WI38 (cell line): ENCODE results near the gene TTC6.

Source experiments
- H3K4me3 ChIP-seq: 2 replicates; pipeline ENCODE4 v1.5.1; 2011; ENCODE audit warnings: low read depth, mild to moderate bottlenecking, control low read depth, low read length
- CTCF ChIP-seq: IDR thresholded peaks from 2 replicates; pipeline ENCODE4 v1.5.1; 2012; ENCODE audit warnings: low read depth, mild to moderate bottlenecking, control low read depth, low read length

Gene TTC6

GRCh38 chr14:37610945-37611523 lies 15.6 kb downstream of the TTC6 start:
- no peak overlapping the region for H3K4me3 ChIP-seq

GRCh38 chr14:37615582-37616289 lies 20.3 kb downstream of the TTC6 start:
- no peak overlapping the region for H3K4me3 ChIP-seq
- no peak for TF ChIP-seq CTCF

More at GRCh38 chr14:37610945-37611523, 15.6 kb downstream of the TTC6 start:
- TF ChIP-seq CTCF, result no peak

GRCh38 chr14:37616853-37617252 lies 21.4 kb downstream of the TTC6 start:
- H3K4me3 ChIP-seq, result no peak overlapping the region
- no peak for TF ChIP-seq CTCF

- H3K4me3 ChIP-seq, result no peak overlapping the region
- no peak for TF ChIP-seq CTCF
These were observed 22.5 kb downstream of the TTC6 start for GRCh38 chr14:37617864-37618365.

GRCh38 chr14:37618498-37619028 lies 23.1 kb downstream of the TTC6 start:
- TF ChIP-seq CTCF, result no peak
- H3K4me3 ChIP-seq, result no peak overlapping the region

GRCh38 chr14:37620856-37621255 lies 25.4 kb downstream of the TTC6 start:
- no peak overlapping the region for H3K4me3 ChIP-seq
- no peak for TF ChIP-seq CTCF

- no peak for TF ChIP-seq CTCF
- peak overlapping the region; percentile 35 for H3K4me3 ChIP-seq
These were observed 26.9 kb downstream of the TTC6 start for GRCh38 chr14:37622231-37622923.
